ENCODE measurements around the gene MLXIPL.

- TF ChIP-seq ZNF274 (IDR thresholded peaks at IDR 0.05; ENCODE audit: low read depth, low read length) (no peak), YY1 (IDR thresholded peaks at IDR 0.05; ENCODE audit: insufficient read depth, insufficient read length) (no peak)
Observed at GRCh38 chr7:73626814-73627213, 2.5 kb upstream of the MLXIPL start.

Measured in NT2/D1 (cell line).